GM12878 (cell line): ENCODE results near the gene COQ5. TPM values are rescaled to one million over a fixed set of nuclear protein-coding genes. Genes with fewer than 3 reads are reported as not detected.

Experiments used
- ATAC-seq: fragments of 200-7000 bp; cut with Tn5 transposase; 3 replicates; pipeline ENCODE4 v1.9.1; 2020; ENCODE audit warnings: mild to moderate bottlenecking, moderate library complexity
- Bru-seq: library from RNA; stranded (reverse); fragments of 400-500 nt; gene quantifications from one replicate; lab custom pipeline; 2021; lab: Mats Ljungman, UMichigan
- BruChase-seq, 2 experiments: library from RNA; stranded (reverse); fragments of 400-500 nt; gene quantifications; one replicate each; lab custom pipeline; 2021; lab: Mats Ljungman, UMichigan
- BruUV-seq: library from RNA; stranded (reverse); fragments of 400-500 nt; replicated peaks from 2 replicates; lab custom pipeline; 2021; lab: Mats Ljungman, UMichigan
- CTCF ChIA-PET: fragments of 300-600 bp; sonication (Branson Sonifier 250); formaldehyde crosslinking; extraction: SDS; loops from one replicate; lab custom pipeline; 2021; ENCODE audit warnings: inconsistent platforms; lab: Yijun Ruan, JAX
- POLR2A ChIA-PET: fragments of 350-600 bp; formaldehyde crosslinking; extraction: SDS; loops from one replicate; lab custom pipeline; 2021; ENCODE audit warnings: inconsistent platforms; lab: Charles Lee
- RAD21 ChIA-PET: fragments of 300-600 bp; sonication (Branson Sonifier 250); formaldehyde crosslinking; loops from one replicate; lab custom pipeline; 2023; ENCODE audit warnings: antibody characterized with exemption; ENCODE audit not compliant: unreplicated experiment; lab: Charles Lee
- SMC1A ChIA-PET: fragments of 300-600 bp; sonication (Branson Sonifier 250); formaldehyde crosslinking; loops from one replicate; lab custom pipeline; 2023; ENCODE audit not compliant: unreplicated experiment, uncharacterized antibody; lab: Charles Lee
- DNase-seq: peaks from one replicate; pipeline ENCODE4 v3.0.0-alpha.2; 2011; ENCODE audit warnings: low read depth, low spot score
- FAIRE-seq: peaks from 3 replicates; lab custom pipeline; 2011; peaks lifted over from hg19 to GRCh38; lab: Jason Lieb, UNC
- H2AFZ ChIP-seq: 2 replicates; pipeline ENCODE4 v1.6.0; 2011; ENCODE audit warnings: low read depth, low read length, control low read depth; ENCODE audit not compliant: control insufficient read depth
- H3K27ac ChIP-seq: 2 replicates; pipeline ENCODE4 v1.5.1; 2011; ENCODE audit warnings: control low read depth; ENCODE audit not compliant: control insufficient read depth, insufficient read depth
- H3K27me3 ChIP-seq, 2 experiments: replicated peaks in 1 of 2; 2 replicates each; pipeline versions ENCODE4 v1.6.0 to v1.6.1; 2011; ENCODE audit warnings: low read length in 1 of 2; ENCODE audit not compliant: control insufficient read depth in 2 of 2, insufficient read depth in 2 of 2
- H3K36me3 ChIP-seq, 2 experiments: 2 replicates each; pipeline ENCODE4 v1.5.1; 2011; ENCODE audit warnings: low read length in 1 of 2; ENCODE audit not compliant: control insufficient read depth in 2 of 2, insufficient read depth in 2 of 2
- H3K4me1 ChIP-seq: 2 replicates; pipeline ENCODE4 v1.6.1; 2011; ENCODE audit warnings: mild to moderate bottlenecking, low read length, moderate library complexity, mixed read lengths; ENCODE audit not compliant: control insufficient read depth, insufficient read depth
- H3K4me2 ChIP-seq: 2 replicates; pipeline ENCODE4 v1.6.0; 2011; ENCODE audit warnings: control low read depth; ENCODE audit not compliant: control insufficient read depth, insufficient read depth
- H3K4me3 ChIP-seq: fragments of 200-600 bp; sonication (generic); 2 replicates; pipeline ENCODE4 v1.5.1; 2016
- H3K79me2 ChIP-seq: 2 replicates; pipeline ENCODE4 v1.6.0; 2011; ENCODE audit warnings: low read length; ENCODE audit not compliant: control insufficient read depth, insufficient read depth
- H3K9ac ChIP-seq: 2 replicates; pipeline ENCODE4 v1.8.0; 2011; ENCODE audit warnings: low read length, control low read depth, mixed read lengths; ENCODE audit not compliant: control insufficient read depth, insufficient read depth
- H3K9me3 ChIP-seq: replicated peaks from 3 replicates; pipeline ENCODE4 v1.5.1; 2011; ENCODE audit warnings: mild to moderate bottlenecking, low read length; ENCODE audit not compliant: control insufficient read depth, insufficient read depth
- H4K20me1 ChIP-seq: 2 replicates; pipeline ENCODE4 v1.6.0; 2011; ENCODE audit not compliant: control insufficient read depth, insufficient read depth
- HDAC2 ChIP-seq: fragments of 200-600 bp; sonication (generic); IDR thresholded peaks from 2 replicates; pipeline ENCODE4 v1.6.1; 2017
- HSF1 ChIP-seq: fragments of 150-350 bp; IDR thresholded peaks from 2 replicates; pipeline ENCODE4 v1.6.1; 2014; ENCODE audit warnings: mild to moderate bottlenecking, low read depth, low read length
- KAT2A ChIP-seq: conservative IDR thresholded peaks from 2 replicates; pipeline ENCODE4 v1.6.1; 2011; ENCODE audit warnings: low read depth, low read length; ENCODE audit not compliant: control insufficient read depth
- LARP7 ChIP-seq: fragments of 450-650 bp; IDR thresholded peaks from 2 replicates; pipeline ENCODE4 v1.6.1; 2017; ENCODE audit warnings: mild to moderate bottlenecking
- NKRF ChIP-seq: fragments of 450-650 bp; conservative IDR thresholded peaks from 2 replicates; pipeline ENCODE4 v1.6.1; 2017; ENCODE audit warnings: mild to moderate bottlenecking, moderate library complexity
- NR2C1 ChIP-seq: fragments of 450-650 bp; IDR thresholded peaks from 2 replicates; pipeline ENCODE4 v1.6.1; 2017; ENCODE audit warnings: antibody characterized with exemption, mild to moderate bottlenecking, moderate library complexity
- PBX3 ChIP-seq: IDR thresholded peaks from 2 replicates; pipeline ENCODE4 v1.6.1; 2011; ENCODE audit warnings: mild to moderate bottlenecking, low read depth, low read length, moderate library complexity; ENCODE audit not compliant: insufficient replicate concordance
- PRDM15 ChIP-seq: fragments of 450-650 bp; formaldehyde crosslinking; IDR thresholded peaks from 2 replicates; pipeline ENCODE4 v1.4.0; 2020; ENCODE audit warnings: mild to moderate bottlenecking, moderate library complexity
- WGBS: methylation state at CpG from one replicate; pipeline ENCODE4 v1.1.6; 2016; ENCODE audit warnings: low lambda C conversion rate; ENCODE audit not compliant: insufficient replicate concordance, insufficient coverage; ENCODE audit errors: missing lambda C conversion rate; 5-methylcytosine and 5-hydroxymethylcytosine counted together
- in situ Hi-C: fragments of 300-500 bp; cut with MboI; formaldehyde crosslinking; loops from 9 replicates; pipeline ENCODE4 v1.14.3; 2018; ENCODE audit warnings: mixed read lengths
- intact Hi-C: fragments of 100-400 bp; cut with micrococcal nuclease; formaldehyde crosslinking; loops from one replicate; pipeline ENCODE4 v1.14.2; 2022; ENCODE audit not compliant: unreplicated experiment
- long read RNA-seq, 2 experiments: library from polyadenylated mRNA; unstranded; transcript quantifications; one replicate each; pipeline ENCODE4 v2.0.0, GENCODE V29; 2019 to 2020
- polyA minus RNA-seq, 3 experiments: library from RNA; depleted of rRNA, polyadenylated mRNA; stranded (reverse); fragments of >200 nt; gene quantifications; 2 replicates each; pipeline ENCODE4 v1.2.3, GENCODE V29; 2011
- polyA plus RNA-seq, 11 experiments: library from polyadenylated mRNA; depleted of rRNA in 4 of 11; unstranded in 6 of 11; stranded (reverse) in 5 of 11; fragments of >200 nt; fragmentation: Nextera tagmentation in 4 of 11; fragmentation: Illumina TruSeq in 1 of 11; extraction: Ambion mirVana in 4 of 11; extraction: Trizol in 1 of 11; gene quantifications; 1 replicate in 1 of 11; 2 replicates in 10 of 11; pipeline versions ENCODE4 v1.2.1 to v1.2.3, GENCODE V29; 2011 to 2016; ENCODE audit warnings: inconsistent platforms in 2 of 11, missing spikeins in 2 of 11, low read depth in 1 of 11
- total RNA-seq, 4 experiments: library from RNA; depleted of rRNA in 3 of 4; stranded (reverse); fragments of >200 nt in 3 of 4; fragmentation: Illumina TruSeq in 1 of 4; extraction: Trizol in 1 of 4; gene quantifications; 2 replicates each; pipeline versions ENCODE4 v1.2.1 to v1.2.3, GENCODE V29; 2013 to 2021

The COQ5 gene
- 7.3 and 7.8 TPM in 2 replicates for total RNA-seq (2013; cell fraction: nucleolus; rRNA removed)
- total RNA-seq (2014; rRNA removed) (43.2 and 47.8 TPM in 2 replicates), total RNA-seq (2014; rRNA removed; fragmentation: Illumina TruSeq; extraction: Trizol) (35.6 and 38.6 TPM in 2 replicates), total RNA-seq (2021) (30.0 and 32.1 TPM in 2 replicates), polyA plus RNA-seq (2011; rRNA removed) (50.2 and 66.1 TPM in 2 replicates), polyA plus RNA-seq (2014; fragmentation: Illumina TruSeq; extraction: Trizol) (38.0 and 38.1 TPM in 2 replicates), polyA plus RNA-seq (2014; fragmentation: Nextera tagmentation; extraction: Ambion mirVana) (10 to 100 TPM; 24.8 to 32.8 TPM), polyA plus RNA-seq (2014; rRNA removed) (30.4 and 37.6 TPM in 2 replicates), polyA plus RNA-seq (2016; fragmentation: Nextera tagmentation; extraction: Ambion mirVana) (10 to 100 TPM; 66.1 to 69.3 TPM), polyA minus RNA-seq (2011; rRNA and poly(A)+ RNA removed) (17.8 and 19.7 TPM in 2 replicates), Bru-seq, nascent RNA (percentile 53 among the genes with signal in this experiment), BruChase-seq, experiment 1, labeled RNA remaining after a 6-hour chase (percentile 52 among the genes with signal in this experiment), BruChase-seq, experiment 2, labeled RNA remaining after a 2-hour chase (percentile 53 among the genes with signal in this experiment)
- polyA plus RNA-seq (2011; ENCODE audit: low read depth) = 27.7 TPM
- polyA plus RNA-seq (2011; cell fraction: cytosol; rRNA removed) = 21.2 and 24.5 TPM in 2 replicates
- 14.0 and 14.8 TPM in 2 replicates for polyA plus RNA-seq (2011; cell fraction: nucleus; rRNA removed)
- 32.5 and 37.3 TPM in 2 replicates for polyA plus RNA-seq (2012)
- 8.3 and 12.7 TPM in 2 replicates for polyA minus RNA-seq (2011; cell fraction: cytosol; rRNA and poly(A)+ RNA removed)
- polyA minus RNA-seq (2011; cell fraction: nucleus; rRNA and poly(A)+ RNA removed) = 3.7 and 6.5 TPM in 2 replicates
- long read RNA-seq, experiment 1, transcript COQ5-201 (7 exons, 1,535 nt) = major isoform, 29 of 33 reads
- long read RNA-seq, experiment 1, partial matches to known transcripts = 1 of 33 reads
- long read RNA-seq, experiment 1, other reads (novel, unspliced or antisense) = 3 of 33 reads
- long read RNA-seq, experiment 2, transcript COQ5-201 (7 exons, 1,535 nt) = major isoform, 205 of 224 reads
- long read RNA-seq, experiment 2, partial matches to known transcripts = 6 of 224 reads
- long read RNA-seq, experiment 2, other reads (novel, unspliced or antisense) = 12 of 224 reads

- peaks cover 9% of the 10 kb centered on the region for H3K79me2 ChIP-seq
- in situ Hi-C loops (no loop called here), intact Hi-C loops (no loop called here)
- H3K4me2 ChIP-seq = peak within 1 kb of the TSS; percentile 87
- peak; percentile 71 for FAIRE-seq
- no TSS peak for BruUV-seq
- H3K9ac ChIP-seq = peak within 1 kb of the TSS; percentile 97
- H3K36me3 ChIP-seq = no peaks in the 10 kb centered on the region
- peak; percentile 96 for ATAC-seq
- H3K27ac ChIP-seq = peak within 1 kb of the TSS; percentile 95
- no peaks in the 10 kb centered on the region for H3K27me3 ChIP-seq
- peak within 1 kb of the TSS; percentile 89 for H2AFZ ChIP-seq
- peak within 1 kb of the TSS; percentile 75 for H3K4me3 ChIP-seq
- H3K9me3 ChIP-seq = no peaks in the 10 kb centered on the region
- RAD21 ChIA-PET = interaction anchor here (0.6 to 0.9 kb wide), 4 partner anchors 32 to 326 kb away, joined by 3 to 4 read pairs (median 4); partner anchors contain the start of genes DYNLL1 and POP5
- POLR2A ChIA-PET = interaction anchor here (0.5 to 1.3 kb wide), 11 partner anchors 9 to 425 kb away, joined by 3 to 11 read pairs (median 3); partner anchors contain the start of gene DYNLL1
- peaks cover 4% of the 10 kb centered on the region for H3K4me1 ChIP-seq
- DNase-seq = no peak
- CTCF ChIA-PET = interaction anchor here (0.6 to 1.9 kb wide), 7 partner anchors 9 to 543 kb away, joined by 3 to 7 read pairs (median 5); partner anchors contain the start of genes DYNLL1 and SIRT4
- WGBS = under 1% methylated on average over 38 of the region's 38 CpGs
- SMC1A ChIA-PET = interaction anchor here (1.0 to 1.6 kb wide), 2 partner anchors 9 to 33 kb away, joined by 4 to 6 read pairs; partner anchors contain the start of gene DYNLL1
- H4K20me1 ChIP-seq = no peaks in the 10 kb centered on the region
- no peak for TF ChIP-seq HSF1
- TF ChIP-seq KAT2A = no peak
- TF ChIP-seq NKRF = peak; percentile 83
- TF ChIP-seq LARP7 = peak; percentile 80
- TF ChIP-seq PBX3 = peak; percentile 16
- no peak for TF ChIP-seq PRDM15 (CRISPR knock-in tag)
- 0 out of 2 replicates have a peak, but pooled peaks have one; percentile 70 for TF ChIP-seq HDAC2
- TF ChIP-seq NR2C1 = peak; percentile 93
Observed at GRCh38 chr12:120528861-120529525, at the start of gene COQ5. COQ5 (minus strand) TSS chr12:120529158; CDS start chr12:120529141, 17 bp downstream.
